ENCODE data around the gene CACNA2D3. TPM values are rescaled to one million over a fixed set of nuclear protein-coding genes. Genes with fewer than 3 reads are reported as not detected.

The CACNA2D3 gene
- total RNA-seq, 1 donor from 2014 or later: 0.70 TPM

GRCh38 chr3:54858093-54858785 lies 735.9 kb downstream of the CACNA2D3 start:
- H3K79me2 ChIP-seq (ENCODE audit: insufficient read depth, low read length): no peaks in the 10 kb centered on the region
- no peak overlapping the region for H3K4me2 ChIP-seq (ENCODE audit: low read length)
- H3K36me3 Mint-ChIP-seq (ENCODE audit: low read depth, unreplicated experiment): no peaks in the 10 kb centered on the region
- no peaks in the 10 kb centered on the region for H3K27me3 ChIP-seq (ENCODE audit: insufficient read depth, low read length)
- no peaks in the 10 kb centered on the region for H3K36me3 ChIP-seq (ENCODE audit: insufficient read depth, low read length)
- peaks cover 14% of the 10 kb centered on the region for H3K27me3 Mint-ChIP-seq (ENCODE audit: low read depth, unreplicated experiment)
- no peak overlapping the region for H3K4me3 Mint-ChIP-seq (ENCODE audit: unreplicated experiment)
- H3K9ac ChIP-seq (ENCODE audit: low read length): no peak overlapping the region
- no peaks in the 10 kb centered on the region for H4K20me1 ChIP-seq (ENCODE audit: insufficient read depth, low read length)
- no peaks in the 10 kb centered on the region for H3K9me3 ChIP-seq (ENCODE audit: insufficient read depth, low read depth, low read length)
- peaks cover 2% of the 10 kb centered on the region for H3K9me3 Mint-ChIP-seq (ENCODE audit: unreplicated experiment)
- DNase-seq (ENCODE audit: low read depth) (no peak), FAIRE-seq (no peak)
- no peak for TF ChIP-seq EZH2 (IDR thresholded peaks at IDR 0.05; ENCODE audit: insufficient read depth, low read length)
- TF ChIP-seq, protein P1, sequence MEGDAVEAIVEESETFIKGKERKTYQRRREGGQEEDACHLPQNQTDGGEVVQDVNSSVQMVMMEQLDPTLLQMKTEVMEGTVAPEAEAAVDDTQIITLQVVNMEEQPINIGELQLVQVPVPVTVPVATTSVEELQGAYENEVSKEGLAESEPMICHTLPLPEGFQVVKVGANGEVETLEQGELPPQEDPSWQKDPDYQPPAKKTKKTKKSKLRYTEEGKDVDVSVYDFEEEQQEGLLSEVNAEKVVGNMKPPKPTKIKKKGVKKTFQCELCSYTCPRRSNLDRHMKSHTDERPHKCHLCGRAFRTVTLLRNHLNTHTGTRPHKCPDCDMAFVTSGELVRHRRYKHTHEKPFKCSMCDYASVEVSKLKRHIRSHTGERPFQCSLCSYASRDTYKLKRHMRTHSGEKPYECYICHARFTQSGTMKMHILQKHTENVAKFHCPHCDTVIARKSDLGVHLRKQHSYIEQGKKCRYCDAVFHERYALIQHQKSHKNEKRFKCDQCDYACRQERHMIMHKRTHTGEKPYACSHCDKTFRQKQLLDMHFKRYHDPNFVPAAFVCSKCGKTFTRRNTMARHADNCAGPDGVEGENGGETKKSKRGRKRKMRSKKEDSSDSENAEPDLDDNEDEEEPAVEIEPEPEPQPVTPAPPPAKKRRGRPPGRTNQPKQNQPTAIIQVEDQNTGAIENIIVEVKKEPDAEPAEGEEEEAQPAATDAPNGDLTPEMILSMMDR (IDR thresholded peaks at IDR 0.05; ENCODE audit: insufficient read depth, low read depth, low read length): no peak
- H3K27ac ChIP-seq (ENCODE audit: low read depth, low read length): no peak overlapping the region
- H3K4me1 ChIP-seq (ENCODE audit: insufficient read depth, low read length): peaks cover 19% of the 10 kb centered on the region
- peaks cover 5% of the 10 kb centered on the region for H3K4me1 Mint-ChIP-seq (ENCODE audit: low read depth, unreplicated experiment)
- no peak overlapping the region for H2AFZ ChIP-seq (ENCODE audit: low read depth, low read length)
- no peak overlapping the region for H3K4me3 ChIP-seq (ENCODE audit: insufficient read depth, low read depth, low read length)
- H3K27ac Mint-ChIP-seq (ENCODE audit: unreplicated experiment): no peak overlapping the region

GRCh38 chr3:54859184-54859583 lies 736.8 kb downstream of the CACNA2D3 start:
- no peaks in the 10 kb centered on the region for H4K20me1 ChIP-seq (ENCODE audit: insufficient read depth, low read length)
- no peaks in the 10 kb centered on the region for H3K27me3 ChIP-seq (ENCODE audit: insufficient read depth, low read length)
- DNase-seq (ENCODE audit: low read depth) (peak; percentile 79), FAIRE-seq (no peak)
- Mint-ChIP-seq H3K4me1 (ENCODE audit: low read depth, unreplicated experiment) (peaks cover 5% of the 10 kb centered on the region), H3K36me3 (ENCODE audit: low read depth, unreplicated experiment) (no peaks in the 10 kb centered on the region), H3K4me3 (ENCODE audit: unreplicated experiment) (no peak overlapping the region), H3K27me3 (ENCODE audit: low read depth, unreplicated experiment) (peaks cover 14% of the 10 kb centered on the region), H3K9me3 (ENCODE audit: unreplicated experiment) (peaks cover 2% of the 10 kb centered on the region), H3K27ac (ENCODE audit: unreplicated experiment) (no peak overlapping the region)
- H3K4me2 ChIP-seq (ENCODE audit: low read length): peak overlapping the region; percentile 12
- H3K9ac ChIP-seq (ENCODE audit: low read length): no peak overlapping the region
- peaks cover 25% of the 10 kb centered on the region for H3K4me1 ChIP-seq (ENCODE audit: insufficient read depth, low read length)
- H3K27ac ChIP-seq (ENCODE audit: low read depth, low read length): no peak overlapping the region
- TF ChIP-seq, protein P1 (IDR thresholded peaks at IDR 0.05; ENCODE audit: insufficient read depth, low read depth, low read length): no peak
- TF ChIP-seq EZH2 (IDR thresholded peaks at IDR 0.05; ENCODE audit: insufficient read depth, low read length): no peak
- no peaks in the 10 kb centered on the region for H3K9me3 ChIP-seq (ENCODE audit: insufficient read depth, low read depth, low read length)
- H3K4me3 ChIP-seq (ENCODE audit: insufficient read depth, low read depth, low read length): no peak overlapping the region
- H3K79me2 ChIP-seq (ENCODE audit: insufficient read depth, low read length): no peaks in the 10 kb centered on the region
- H2AFZ ChIP-seq (ENCODE audit: low read depth, low read length): no peak overlapping the region
- H3K36me3 ChIP-seq (ENCODE audit: insufficient read depth, low read length): no peaks in the 10 kb centered on the region
